ENCODE measurements around the gene UBE2G1.

GRCh38 chr17:4334776-4335584 is 31.5 kb downstream of the UBE2G1 start:
- no peak for TF ChIP-seq CTCF (IDR thresholded peaks at IDR 0.05)
- no peak for TF ChIP-seq POLR2A (IDR thresholded peaks at IDR 0.05)
- TF ChIP-seq POLR2AphosphoS5 (IDR thresholded peaks at IDR 0.05), result no peak

Measured in prostate gland (tissue), 2 donors.